Keratinocyte (primary cell): ENCODE results near the gene MKS1.

Experiments used
- CTCF ChIP-seq, 3 experiments: IDR thresholded peaks in 1 of 3; conservative IDR thresholded peaks in 1 of 3; optimal IDR thresholded peaks in 1 of 3; 2 replicates in 2 of 3; 3 replicates in 1 of 3; pipeline versions ENCODE3 to v1.5.1; 2011; ENCODE audit warnings: low read length in 3 of 3, mild to moderate bottlenecking in 3 of 3, moderate library complexity in 2 of 3, control low read depth in 1 of 3, inconsistent platforms in 1 of 3; ENCODE audit not compliant: insufficient read depth in 2 of 3; ENCODE audit errors: extremely low read depth in 1 of 3
- EZH2 ChIP-seq: IDR thresholded peaks from one replicate; pipeline ENCODE4 v1.6.1; 2012; ENCODE audit warnings: inconsistent platforms, mild to moderate bottlenecking, low read length, moderate library complexity

GRCh38 chr17:58189436-58190146 lies 29.5 kb downstream of the MKS1 start:
- no peak for TF ChIP-seq CTCF (optimal IDR thresholded peaks at IDR 0.05 in 1 of 3, IDR thresholded peaks at IDR 0.05 in 1 of 3, conservative IDR thresholded peaks at IDR 0.05 in 1 of 3; ENCODE audit: extremely low read depth in 1 of 3, insufficient read depth in 2 of 3, low read length in 3 of 3)
- TF ChIP-seq EZH2, result no peak
